ENCODE measurements around the gene FIGNL2. TPM values are rescaled to one million over a fixed set of nuclear protein-coding genes. Genes with fewer than 3 reads are reported as not detected.
"Not testable (repeated sequence)": the region's sequence is repeated elsewhere in the genome, so short reads cannot be mapped to it uniquely, and the experiment has no call there.

FIGNL2 gene
- total and polyA plus RNA-seq, 2 experiments from 2014 or later, result 0.13 to 0.32 TPM

DNA sequence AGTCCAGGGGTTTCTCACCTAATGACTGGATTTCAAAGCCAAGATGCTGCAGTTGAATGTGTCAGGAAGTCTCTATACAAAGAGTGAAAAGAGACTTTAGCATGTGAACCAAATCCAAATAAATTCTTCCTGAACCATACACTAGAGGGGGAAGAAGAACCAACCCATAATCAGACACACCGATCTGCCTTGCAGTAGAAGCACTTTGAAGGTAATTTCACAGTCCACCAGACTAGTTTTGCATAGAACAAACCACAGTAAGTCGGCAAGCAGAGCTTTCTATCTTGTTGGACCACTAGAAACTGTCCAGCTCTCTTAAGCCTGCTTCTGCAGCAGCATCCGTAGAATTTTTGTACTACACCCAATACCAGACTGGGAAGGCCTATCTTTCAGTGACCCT is 39.3 kb downstream of the FIGNL2 start:
- H3K9me3 ChIP-seq (ENCODE audit: low read depth), result no peaks in the 10 kb centered on the region
- H4K20me1 ChIP-seq (ENCODE audit: insufficient read depth), result no peaks in the 10 kb centered on the region; the same call in 1 of the 2 replicates
- H3K27ac ChIP-seq, result no peak overlapping the region
- no peaks in the 10 kb centered on the region for H3K27me3 ChIP-seq (replicated peaks; ENCODE audit: insufficient read depth)
- no peak for DNase-seq
- H2AFZ ChIP-seq, result no peak overlapping the region
- no peaks in the 10 kb centered on the region for H3K79me2 ChIP-seq (ENCODE audit: insufficient read depth)
- in situ Hi-C loops (cut with MboI), result no loop called here
- H3K4me1 ChIP-seq (ENCODE audit: insufficient read depth), result no peaks in the 10 kb centered on the region
- no peak overlapping the region for H3K4me3 ChIP-seq
- H3K4me2 ChIP-seq (ENCODE audit: unreplicated experiment), result no peak overlapping the region
- H3K9ac ChIP-seq, result no peak overlapping the region
- WGBS, 2 experiments (ENCODE audit: low coverage in 1 of 2, low lambda C conversion rate in 2 of 2, missing lambda C conversion rate in 2 of 2), result 84 to 91% methylated on average over 3 of the region's 3 CpGs
- H3F3A ChIP-seq (ENCODE audit: insufficient read depth), result no peaks in the 10 kb centered on the region
- H3K36me3 ChIP-seq (ENCODE audit: low read depth), result peaks cover 4% of the 10 kb centered on the region; the same call in 1 of the 2 replicates
- TF ChIP-seq EZH2phosphoT487 (IDR thresholded peaks at IDR 0.05; ENCODE audit: insufficient read depth, low read depth) (no peak), EZH2 (IDR thresholded peaks at IDR 0.05; ENCODE audit: insufficient read depth, poor library complexity, severe bottlenecking) (no peak)
- no peaks in the 10 kb centered on the region for H3K9me2 ChIP-seq (ENCODE audit: insufficient read depth)

DNA sequence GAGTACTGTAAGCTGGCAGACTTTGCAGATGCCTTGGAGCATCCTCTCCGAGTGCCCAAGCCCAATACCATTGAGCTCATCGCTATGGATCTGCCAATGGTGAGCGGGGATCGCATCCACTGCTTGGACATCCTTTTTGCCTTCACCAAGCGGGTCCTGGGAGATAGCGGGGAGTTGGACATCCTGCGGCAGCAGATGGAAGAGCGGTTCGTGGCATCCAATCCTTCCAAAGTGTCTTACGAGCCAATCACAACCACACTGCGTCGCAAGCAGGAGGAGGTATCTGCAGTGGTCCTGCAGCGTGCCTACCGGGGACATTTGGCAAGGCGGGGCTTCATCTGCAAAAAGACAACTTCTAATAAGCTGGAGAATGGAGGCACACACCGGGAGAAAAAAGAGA is 41.6 kb downstream of the FIGNL2 start:
- no peaks in the 10 kb centered on the region for H3F3A ChIP-seq (ENCODE audit: insufficient read depth)
- H3K36me3 ChIP-seq (ENCODE audit: low read depth), result peaks cover 4% of the 10 kb centered on the region; the same call in 1 of the 2 replicates
- H3K9ac ChIP-seq, result no peak overlapping the region
- H2AFZ ChIP-seq, result no peak overlapping the region
- no peaks in the 10 kb centered on the region for H3K27me3 ChIP-seq (replicated peaks; ENCODE audit: insufficient read depth)
- H3K27ac ChIP-seq, result no peak overlapping the region
- H3K4me2 ChIP-seq (ENCODE audit: unreplicated experiment), result no peak overlapping the region
- H3K9me2 ChIP-seq (ENCODE audit: insufficient read depth), result no peaks in the 10 kb centered on the region
- no peaks in the 10 kb centered on the region for H3K4me1 ChIP-seq (ENCODE audit: insufficient read depth)
- no peaks in the 10 kb centered on the region for H3K9me3 ChIP-seq (ENCODE audit: low read depth)
- no peaks in the 10 kb centered on the region; the same call in 1 of the 2 replicates for H4K20me1 ChIP-seq (ENCODE audit: insufficient read depth)
- TF ChIP-seq EZH2 (IDR thresholded peaks at IDR 0.05; ENCODE audit: insufficient read depth, poor library complexity, severe bottlenecking), result no peak
- no peak for TF ChIP-seq EZH2phosphoT487 (IDR thresholded peaks at IDR 0.05; ENCODE audit: insufficient read depth, low read depth)
- H3K4me3 ChIP-seq, result no peak overlapping the region
- DNase-seq, result no peak
- WGBS, 2 experiments (ENCODE audit: low coverage in 1 of 2, low lambda C conversion rate in 2 of 2, missing lambda C conversion rate in 2 of 2), result 89 to 90% methylated on average over 16 of the region's 16 CpGs
- in situ Hi-C loops (cut with MboI), result no loop called here
- H3K79me2 ChIP-seq (ENCODE audit: insufficient read depth), result no peaks in the 10 kb centered on the region

DNA sequence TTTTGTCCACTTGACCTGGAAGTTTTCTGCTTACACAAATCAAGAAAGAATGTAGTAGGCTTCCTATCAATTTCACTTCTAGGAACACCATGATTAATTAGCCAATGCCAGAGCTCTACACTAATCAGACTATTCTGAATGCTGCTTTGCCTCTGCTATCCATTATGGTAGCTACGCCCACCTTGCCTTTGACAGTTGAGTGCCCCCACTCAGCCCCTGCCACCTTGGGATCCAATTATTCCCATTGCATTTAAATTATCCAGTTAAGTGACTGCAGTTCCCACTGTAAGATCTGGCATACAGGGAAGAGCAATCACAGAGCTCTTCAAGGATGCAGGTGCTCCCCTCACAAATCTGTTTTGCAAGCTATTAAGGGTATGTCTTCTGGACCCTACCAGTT is 47.5 kb downstream of the FIGNL2 start:
- H3K9ac ChIP-seq, result no peak overlapping the region
- H3K4me1 ChIP-seq (ENCODE audit: insufficient read depth), result no peaks in the 10 kb centered on the region

DNA sequence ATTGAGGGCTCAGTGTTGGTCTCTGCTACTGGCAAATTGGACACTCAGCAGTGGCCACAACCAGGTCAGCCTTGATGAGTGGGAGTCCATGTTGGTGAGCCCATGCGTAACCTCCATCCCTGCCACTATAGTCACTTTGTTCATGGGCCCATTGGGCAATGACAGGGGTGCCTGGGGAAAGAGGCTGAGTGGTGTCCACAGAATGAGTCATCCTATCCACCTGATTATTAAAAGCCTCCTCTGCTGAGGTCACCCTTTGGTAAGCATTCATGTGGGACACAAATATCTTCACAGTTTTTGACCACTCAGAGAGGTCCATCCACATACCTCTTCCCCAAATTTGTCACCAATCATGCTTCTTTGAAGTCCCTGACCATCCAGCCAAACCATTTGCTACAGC is 50.0 kb downstream of the FIGNL2 start:
- H2AFZ ChIP-seq, result no peak overlapping the region
- no peaks in the 10 kb centered on the region for H3K9me3 ChIP-seq (ENCODE audit: low read depth)
- no peaks in the 10 kb centered on the region for H4K20me1 ChIP-seq (ENCODE audit: insufficient read depth)
- in situ Hi-C loops (cut with MboI), result no loop called here
- WGBS, 2 experiments (ENCODE audit: low coverage in 1 of 2, low lambda C conversion rate in 2 of 2, missing lambda C conversion rate in 2 of 2), result 90 to 100% methylated on average over 1 of the region's 1 CpG
- H3K9ac ChIP-seq, result no peak overlapping the region
- no peaks in the 10 kb centered on the region for H3K27me3 ChIP-seq (replicated peaks; ENCODE audit: insufficient read depth)
- H3K36me3 ChIP-seq (ENCODE audit: low read depth), result peaks cover 10% of the 10 kb centered on the region; the same call in 1 of the 2 replicates
- peak; percentile 35 for DNase-seq
- H3K4me1 ChIP-seq (ENCODE audit: insufficient read depth), result no peaks in the 10 kb centered on the region
- no peak overlapping the region for H3K4me2 ChIP-seq (ENCODE audit: unreplicated experiment)
- H3F3A ChIP-seq (ENCODE audit: insufficient read depth), result no peaks in the 10 kb centered on the region
- H3K27ac ChIP-seq, result no peak overlapping the region
- no peaks in the 10 kb centered on the region for H3K9me2 ChIP-seq (ENCODE audit: insufficient read depth)
- H3K79me2 ChIP-seq (ENCODE audit: insufficient read depth), result no peaks in the 10 kb centered on the region
- no peak for TF ChIP-seq EZH2 (IDR thresholded peaks at IDR 0.05; ENCODE audit: insufficient read depth, poor library complexity, severe bottlenecking)
- no peak for TF ChIP-seq EZH2phosphoT487 (IDR thresholded peaks at IDR 0.05; ENCODE audit: insufficient read depth, low read depth)
- no peak overlapping the region for H3K4me3 ChIP-seq

More for the DNA sequence above, 47.5 kb downstream of the FIGNL2 start:
- Histone ChIP-seq H3K79me2 (ENCODE audit: insufficient read depth) (no peaks in the 10 kb centered on the region), H3K9me2 (ENCODE audit: insufficient read depth) (no peaks in the 10 kb centered on the region), H2AFZ (no peak overlapping the region), H3K4me3 (no peak overlapping the region), H3K36me3 (ENCODE audit: low read depth) (peaks cover 8% of the 10 kb centered on the region; the same call in 1 of the 2 replicates), H4K20me1 (ENCODE audit: insufficient read depth) (no peaks in the 10 kb centered on the region), H3K9me3 (ENCODE audit: low read depth) (no peaks in the 10 kb centered on the region), H3F3A (ENCODE audit: insufficient read depth) (no peaks in the 10 kb centered on the region), H3K27me3 (replicated peaks; ENCODE audit: insufficient read depth) (no peaks in the 10 kb centered on the region), H3K4me2 (ENCODE audit: unreplicated experiment) (no peak overlapping the region), H3K27ac (no peak overlapping the region)
- WGBS, 2 experiments (ENCODE audit: low coverage in 1 of 2, low lambda C conversion rate in 2 of 2, missing lambda C conversion rate in 2 of 2), result 97 to 100% methylated on average over 1 of the region's 1 CpG
- no peak for DNase-seq
- in situ Hi-C loops (cut with MboI), result no loop called here
- TF ChIP-seq EZH2 (IDR thresholded peaks at IDR 0.05; ENCODE audit: insufficient read depth, poor library complexity, severe bottlenecking) (no peak), EZH2phosphoT487 (IDR thresholded peaks at IDR 0.05; ENCODE audit: insufficient read depth, low read depth) (no peak)

DNA sequence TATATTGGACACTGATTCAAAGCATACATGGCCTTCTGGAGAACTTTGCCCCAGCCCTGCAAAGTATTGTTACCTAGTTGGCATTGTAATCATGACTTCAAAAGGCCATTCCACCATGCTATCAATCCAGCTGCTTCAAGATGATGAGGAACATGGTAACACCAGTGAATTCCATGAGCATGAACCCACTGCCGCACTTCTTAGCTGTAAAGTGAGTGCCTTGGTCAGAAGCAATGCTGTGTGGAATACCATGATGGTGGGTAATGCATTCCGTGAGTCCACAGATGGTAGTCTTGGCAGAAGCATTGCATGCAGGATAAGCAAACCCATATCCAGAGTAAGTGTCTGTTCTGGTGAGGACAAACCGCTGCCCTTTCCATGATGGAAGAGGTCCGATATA is 50.5 kb downstream of the FIGNL2 start:
- H3K27me3 ChIP-seq (replicated peaks; ENCODE audit: insufficient read depth); H3K9me3 ChIP-seq (ENCODE audit: low read depth); H3K4me3 ChIP-seq; H3K36me3 ChIP-seq (ENCODE audit: low read depth); H3F3A ChIP-seq (ENCODE audit: insufficient read depth); H3K9ac ChIP-seq; H4K20me1 ChIP-seq (ENCODE audit: insufficient read depth); in situ Hi-C loops (cut with MboI); H3K4me1 ChIP-seq (ENCODE audit: insufficient read depth); DNase-seq; H3K4me2 ChIP-seq (ENCODE audit: unreplicated experiment); H3K79me2 ChIP-seq (ENCODE audit: insufficient read depth); H3K9me2 ChIP-seq (ENCODE audit: insufficient read depth); H3K27ac ChIP-seq; H2AFZ ChIP-seq: not testable (repeated sequence)
- 93 to 97% methylated on average over 4 of the region's 4 CpGs for WGBS, 2 experiments (ENCODE audit: low coverage in 1 of 2, low lambda C conversion rate in 2 of 2, missing lambda C conversion rate in 2 of 2)
